ENCODE data around the gene CBFA2T2.

CBFA2T2 gene

GRCh38 chr20:33685328-33686099 is 195.6 kb downstream of the CBFA2T2 start:
- DNase-seq (ENCODE audit: low read depth) = no peak
- TF ChIP-seq CTCF (IDR thresholded peaks at IDR 0.05; ENCODE audit: low read length, missing control alignments) = no peak
- H3K4me3 ChIP-seq (replicated peaks; ENCODE audit: low read depth, low read length) = peak overlapping the region; percentile 36

- DNase-seq (ENCODE audit: low read depth) = peak; percentile 88
- TF ChIP-seq CTCF (IDR thresholded peaks at IDR 0.05; ENCODE audit: low read length, missing control alignments) = no peak
- H3K4me3 ChIP-seq (replicated peaks; ENCODE audit: low read depth, low read length) = peak within 1 kb of the TSS; percentile 36
These were observed 196.4 kb downstream of the CBFA2T2 start, which contains the start of gene E2F1 for GRCh38 chr20:33686100-33686983. TSS of gene E2F1 (minus strand) at chr20:33686385. CDS start at chr20:33686264, 121 bp downstream.

GRCh38 chr20:33686984-33687366 is 197.1 kb downstream of the CBFA2T2 start:
- no peak for TF ChIP-seq CTCF (IDR thresholded peaks at IDR 0.05; ENCODE audit: low read length, missing control alignments)
- peak overlapping the region; percentile 35 for H3K4me3 ChIP-seq (replicated peaks; ENCODE audit: low read depth, low read length)
- DNase-seq (ENCODE audit: low read depth) = no peak

GRCh38 chr20:33687370-33687915 is 197.5 kb downstream of the CBFA2T2 start:
- no peak overlapping the region for H3K4me3 ChIP-seq (replicated peaks; ENCODE audit: low read depth, low read length)
- no peak for TF ChIP-seq CTCF (IDR thresholded peaks at IDR 0.05; ENCODE audit: low read length, missing control alignments)
- peak; percentile 78 for DNase-seq (ENCODE audit: low read depth)

GRCh38 chr20:33687993-33688937 is 198.4 kb downstream of the CBFA2T2 start:
- DNase-seq (ENCODE audit: low read depth) = no peak
- TF ChIP-seq CTCF (IDR thresholded peaks at IDR 0.05; ENCODE audit: low read length, missing control alignments) = no peak
- H3K4me3 ChIP-seq (replicated peaks; ENCODE audit: low read depth, low read length) = no peak overlapping the region

GRCh38 chr20:33688938-33689424 is 199.1 kb downstream of the CBFA2T2 start:
- TF ChIP-seq CTCF (IDR thresholded peaks at IDR 0.05; ENCODE audit: low read length, missing control alignments) = no peak
- no peak overlapping the region for H3K4me3 ChIP-seq (replicated peaks; ENCODE audit: low read depth, low read length)
- DNase-seq (ENCODE audit: low read depth) = no peak
